AG04449 (cell line): ENCODE results near the gene MSANTD7.

Experiments used
- CTCF ChIA-PET: fragments of 350-600 bp; formaldehyde crosslinking; extraction: SDS; loops from one replicate; lab custom pipeline; 2021; ENCODE audit warnings: antibody characterized with exemption; lab: Yijun Ruan, JAX
- POLR2A ChIA-PET: fragments of 400-600, 350-600 bp; formaldehyde crosslinking; extraction: SDS; loops from one replicate; lab custom pipeline; 2020; ENCODE audit warnings: antibody characterized with exemption, inconsistent platforms; lab: Yijun Ruan, JAX
- DNase-seq: peaks from one replicate; pipeline ENCODE4 v3.0.0-alpha.2; 2010; ENCODE audit warnings: low read depth, low spot score
- H3K4me3 ChIP-seq: 2 replicates; pipeline ENCODE4 v1.5.1; 2011; ENCODE audit warnings: low read depth, mild to moderate bottlenecking, control low read depth, low read length
- TF ChIP-seq, protein P1 (sequence below): IDR thresholded peaks from one replicate; pipeline ENCODE4 v1.5.1; 2011; ENCODE audit warnings: mild to moderate bottlenecking, moderate library complexity, low read length, control low read depth, inconsistent platforms; ENCODE audit not compliant: insufficient read depth; ENCODE audit errors: missing control alignments

MSANTD7 gene, protein sequence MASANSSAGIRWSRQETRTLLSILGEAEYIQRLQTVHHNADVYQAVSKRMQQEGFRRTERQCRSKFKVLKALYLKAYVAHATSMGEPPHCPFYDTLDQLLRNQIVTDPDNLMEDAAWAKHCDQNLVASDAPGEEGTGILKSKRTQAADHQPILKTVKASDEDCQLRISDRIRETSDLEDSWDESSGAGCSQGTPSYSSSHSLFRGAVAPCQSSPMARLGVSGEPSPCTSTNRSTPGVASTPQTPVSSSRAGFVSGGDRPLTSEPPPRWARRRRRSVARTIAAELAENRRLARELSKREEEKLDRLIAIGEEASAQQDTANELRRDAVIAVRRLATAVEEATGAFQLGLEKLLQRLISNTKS

DNA sequence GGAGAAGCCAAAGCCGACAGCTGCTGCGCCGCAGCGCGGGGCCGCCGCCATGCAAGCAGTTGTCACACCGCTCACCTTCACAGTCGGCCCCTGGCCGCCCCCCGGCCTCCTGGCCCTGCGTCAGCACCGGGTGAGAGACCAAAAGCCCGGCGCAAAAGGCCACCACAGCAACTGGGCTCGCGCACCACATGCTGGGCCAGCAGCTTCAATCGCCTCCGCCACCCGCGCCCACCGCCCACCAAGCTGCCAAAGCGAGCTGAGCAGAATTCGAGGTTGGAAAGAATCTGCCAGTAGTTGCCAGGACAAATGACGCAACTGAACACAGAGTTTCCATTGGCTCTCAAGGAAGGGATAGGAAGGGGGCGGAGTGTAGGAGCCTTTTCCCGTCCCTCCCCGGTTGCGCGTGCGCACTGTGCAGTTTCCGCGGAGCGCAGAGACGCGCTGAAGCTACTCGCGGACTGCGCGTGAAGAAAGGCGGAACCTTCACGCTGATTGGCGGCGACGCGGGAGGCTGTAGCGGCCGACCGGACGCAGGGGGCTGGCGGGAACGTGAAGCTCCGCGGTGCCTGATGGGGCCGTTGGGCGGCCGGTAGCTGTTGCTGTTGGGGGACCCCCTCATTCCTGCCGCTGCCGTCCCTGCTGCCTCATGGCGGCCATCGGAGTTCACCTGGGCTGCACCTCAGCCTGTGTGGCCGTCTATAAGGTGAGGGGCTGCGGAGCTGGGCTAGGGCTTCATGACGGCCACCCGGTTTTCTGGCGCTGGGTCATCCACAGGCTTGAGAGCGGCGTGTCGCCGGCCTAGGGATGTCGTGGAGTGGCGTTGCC is at the start of gene MSANTD7, which contains the start of the genes CDNF and HSPA14:
MSANTD7 (plus strand) TSS at position 550 of the 825 bp plus-strand sequence. CDS start 3,979 bp downstream, outside the sequence.
CDNF (minus strand) TSS at position 281 of the 825 bp plus-strand sequence; CDS start at position 190, 91 bp downstream.
HSPA14 (plus strand) TSS at position 550 of the 825 bp plus-strand sequence; CDS start at position 647, 97 bp downstream.
- peak within 1 kb of the TSS; percentile 98 for H3K4me3 ChIP-seq
- ChIA-PET CTCF (interaction anchor here (1.0 to 3.5 kb wide), 7 partner anchors 10 to 347 kb away, joined by 3 to 31 read pairs (median 9); partner anchors contain the start of gene SUV39H2), POLR2A (interaction anchor here (0.6 to 1.9 kb wide), 5 partner anchors 11 to 250 kb away, joined by 3 to 10 read pairs (median 3); partner anchors contain the start of gene SUV39H2)
- TF ChIP-seq, protein P1, sequence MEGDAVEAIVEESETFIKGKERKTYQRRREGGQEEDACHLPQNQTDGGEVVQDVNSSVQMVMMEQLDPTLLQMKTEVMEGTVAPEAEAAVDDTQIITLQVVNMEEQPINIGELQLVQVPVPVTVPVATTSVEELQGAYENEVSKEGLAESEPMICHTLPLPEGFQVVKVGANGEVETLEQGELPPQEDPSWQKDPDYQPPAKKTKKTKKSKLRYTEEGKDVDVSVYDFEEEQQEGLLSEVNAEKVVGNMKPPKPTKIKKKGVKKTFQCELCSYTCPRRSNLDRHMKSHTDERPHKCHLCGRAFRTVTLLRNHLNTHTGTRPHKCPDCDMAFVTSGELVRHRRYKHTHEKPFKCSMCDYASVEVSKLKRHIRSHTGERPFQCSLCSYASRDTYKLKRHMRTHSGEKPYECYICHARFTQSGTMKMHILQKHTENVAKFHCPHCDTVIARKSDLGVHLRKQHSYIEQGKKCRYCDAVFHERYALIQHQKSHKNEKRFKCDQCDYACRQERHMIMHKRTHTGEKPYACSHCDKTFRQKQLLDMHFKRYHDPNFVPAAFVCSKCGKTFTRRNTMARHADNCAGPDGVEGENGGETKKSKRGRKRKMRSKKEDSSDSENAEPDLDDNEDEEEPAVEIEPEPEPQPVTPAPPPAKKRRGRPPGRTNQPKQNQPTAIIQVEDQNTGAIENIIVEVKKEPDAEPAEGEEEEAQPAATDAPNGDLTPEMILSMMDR, result no peak
- DNase-seq, result peak; percentile 92

DNA sequence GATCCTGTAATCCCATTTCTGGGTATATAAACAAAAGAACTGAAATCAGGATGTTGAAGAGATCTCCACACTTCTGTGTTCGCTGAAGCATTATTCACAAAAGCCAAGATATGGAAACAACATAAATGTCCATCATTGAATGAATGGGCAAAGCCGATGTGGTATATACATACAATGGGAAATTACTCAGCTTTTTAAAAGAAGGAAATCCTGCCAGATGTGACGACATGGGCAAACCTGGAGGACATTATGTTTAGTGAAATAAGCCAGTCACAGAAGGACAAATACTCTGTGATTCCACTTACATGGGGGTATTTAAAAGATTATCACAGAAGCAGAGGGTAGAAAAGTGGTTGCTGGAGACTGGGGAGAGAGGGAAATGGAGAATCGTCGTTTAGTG is 39.5 kb upstream of the MSANTD7 start:
- DNase-seq, result no peak
- TF ChIP-seq, protein P1, result no peak
- no peak overlapping the region for H3K4me3 ChIP-seq
- POLR2A ChIA-PET, result no interaction called here
- CTCF ChIA-PET, result no interaction called here

DNA sequence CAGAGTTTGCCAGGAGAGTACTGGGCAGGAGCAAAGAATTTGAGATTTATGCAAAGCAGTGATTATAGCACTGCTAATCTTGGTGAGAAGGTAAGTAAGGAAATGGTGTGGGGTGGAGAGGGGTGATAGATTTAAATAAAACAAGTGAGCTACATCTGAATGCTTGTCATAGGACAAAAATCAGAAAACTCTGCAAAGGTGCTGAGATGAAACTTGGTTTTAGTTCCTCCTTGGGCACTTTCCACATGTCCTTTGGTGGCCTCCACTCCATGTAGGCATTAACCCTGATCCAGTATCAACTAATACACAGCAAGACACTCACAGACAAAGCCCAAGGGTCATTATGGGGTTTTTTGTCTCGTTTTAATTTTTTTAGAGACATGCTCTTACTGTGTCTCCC is 37.7 kb upstream of the MSANTD7 start:
- ChIA-PET POLR2A (no interaction called here), CTCF (interaction anchor here (0.9 kb wide), 1 partner anchor 22 kb away, joined by 4 read pairs; no protein-coding TSS in a partner anchor)
- TF ChIP-seq, protein P1, result no peak
- H3K4me3 ChIP-seq, result no peak overlapping the region
- DNase-seq, result no peak

DNA sequence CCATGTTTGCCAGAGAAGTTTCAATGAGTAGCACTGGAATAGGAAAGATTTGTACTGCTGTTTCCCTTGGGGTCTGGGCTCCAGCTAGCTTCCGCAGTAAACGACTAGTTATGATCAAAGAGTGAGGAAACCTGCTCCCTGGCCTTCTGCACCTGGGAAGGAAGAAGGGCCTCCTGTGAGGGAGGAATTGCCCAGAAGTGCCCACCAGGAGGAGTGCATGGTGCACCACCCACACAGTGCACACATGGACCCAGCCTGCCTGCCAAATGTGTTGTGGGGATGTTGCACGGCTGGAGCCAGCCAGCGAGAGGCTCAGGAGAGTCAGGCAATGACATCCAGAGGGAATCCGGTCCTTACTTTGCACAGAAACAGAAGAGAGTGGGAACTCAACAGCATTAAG is 36.4 kb upstream of the MSANTD7 start:
- TF ChIP-seq, protein P1, result no peak
- POLR2A ChIA-PET, result no interaction called here
- no peak overlapping the region for H3K4me3 ChIP-seq
- DNase-seq, result no peak
- CTCF ChIA-PET, result interaction anchor here (0.6 to 1.1 kb wide), 2 partner anchors 9 to 21 kb away, joined by 3 read pairs; no protein-coding TSS in a partner anchor

DNA sequence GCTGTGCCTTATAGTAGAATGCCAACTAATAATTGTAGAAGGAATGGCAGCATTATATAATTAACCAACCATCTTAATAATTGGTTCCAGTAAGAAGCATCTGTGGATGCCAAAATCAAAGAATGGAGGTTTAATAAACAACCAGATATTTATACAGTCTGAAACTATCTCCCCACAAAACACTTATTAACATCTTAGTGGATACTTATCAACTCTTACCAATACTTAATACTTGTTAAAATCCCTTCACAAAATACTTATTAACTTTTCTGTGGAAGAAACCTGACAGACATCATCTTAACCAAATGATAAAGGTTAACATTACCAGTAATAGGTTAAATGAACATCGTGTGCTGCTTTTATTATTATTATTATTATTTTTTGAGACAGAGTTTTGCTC is 34.3 kb upstream of the MSANTD7 start:
- DNase-seq, result no peak
- no peak overlapping the region for H3K4me3 ChIP-seq
- ChIA-PET CTCF (no interaction called here), POLR2A (no interaction called here)
- TF ChIP-seq, protein P1, result no peak
